Measurements from ENCODE around the gene LRRC8B. TPM values are rescaled to one million over a fixed set of nuclear protein-coding genes. Genes with fewer than 3 reads are reported as not detected.

The LRRC8B gene
- polyA plus RNA-seq, 3 donors: 4.5 to 9.1 (median 7.9) TPM

DNA sequence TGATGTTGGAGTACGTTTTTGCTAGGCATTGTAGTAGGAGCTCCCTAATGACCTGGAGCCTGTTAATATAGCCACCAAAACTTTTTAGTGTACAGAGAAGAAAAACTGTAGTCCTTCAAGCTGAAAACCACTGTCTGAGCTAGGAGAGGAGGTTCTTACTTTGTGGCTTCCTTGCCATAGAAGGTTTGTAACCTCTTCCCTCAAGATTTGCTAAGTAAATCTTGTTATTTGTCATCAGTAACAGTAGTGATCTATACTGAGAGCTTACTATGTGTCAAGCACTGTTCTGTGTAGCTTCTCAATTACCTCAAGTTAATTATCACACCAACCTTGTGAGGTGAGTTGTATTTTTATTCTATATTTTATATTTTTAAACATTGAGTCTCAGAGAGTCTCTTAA lies 87.1 kb downstream of the LRRC8B start:
- no peaks in the 10 kb centered on the region for H3K27me3 ChIP-seq (ENCODE audit: control insufficient read depth in 2 of 2, insufficient read depth in 2 of 2, low read length in 2 of 2)
- peaks cover 16 to 17% of the 10 kb centered on the region in 2 donors for H3K36me3 Mint-ChIP-seq
- H3K36me3 ChIP-seq (replicated peaks in 1 of 2; ENCODE audit: control insufficient read depth in 1 of 2, insufficient read depth in 2 of 2, low read length in 2 of 2): peaks cover 0 to 12% of the 10 kb centered on the region in 2 donors
- H3K79me2 ChIP-seq (ENCODE audit: insufficient read depth, low read length): no peaks in the 10 kb centered on the region
- no CpG with 5 or more reads among the region's 1 CpG for WGBS (ENCODE audit: insufficient coverage)
- no peak overlapping the region for H2AFZ ChIP-seq (ENCODE audit: insufficient read depth, low read depth, low read length, poor library complexity, severe bottlenecking)
- H3K9ac ChIP-seq (ENCODE audit: insufficient read depth, low read length, poor library complexity, severe bottlenecking): no peak overlapping the region
- H3K9me3 Mint-ChIP-seq: no peaks in the 10 kb centered on the region
- H3K4me3 Mint-ChIP-seq: no peak overlapping the region
- H3K27me3 Mint-ChIP-seq (ENCODE audit: low read depth in 3 of 3): peaks cover 0 to 2% (median 0%) of the 10 kb centered on the region in 3 donors
- TF ChIP-seq, protein P1, sequence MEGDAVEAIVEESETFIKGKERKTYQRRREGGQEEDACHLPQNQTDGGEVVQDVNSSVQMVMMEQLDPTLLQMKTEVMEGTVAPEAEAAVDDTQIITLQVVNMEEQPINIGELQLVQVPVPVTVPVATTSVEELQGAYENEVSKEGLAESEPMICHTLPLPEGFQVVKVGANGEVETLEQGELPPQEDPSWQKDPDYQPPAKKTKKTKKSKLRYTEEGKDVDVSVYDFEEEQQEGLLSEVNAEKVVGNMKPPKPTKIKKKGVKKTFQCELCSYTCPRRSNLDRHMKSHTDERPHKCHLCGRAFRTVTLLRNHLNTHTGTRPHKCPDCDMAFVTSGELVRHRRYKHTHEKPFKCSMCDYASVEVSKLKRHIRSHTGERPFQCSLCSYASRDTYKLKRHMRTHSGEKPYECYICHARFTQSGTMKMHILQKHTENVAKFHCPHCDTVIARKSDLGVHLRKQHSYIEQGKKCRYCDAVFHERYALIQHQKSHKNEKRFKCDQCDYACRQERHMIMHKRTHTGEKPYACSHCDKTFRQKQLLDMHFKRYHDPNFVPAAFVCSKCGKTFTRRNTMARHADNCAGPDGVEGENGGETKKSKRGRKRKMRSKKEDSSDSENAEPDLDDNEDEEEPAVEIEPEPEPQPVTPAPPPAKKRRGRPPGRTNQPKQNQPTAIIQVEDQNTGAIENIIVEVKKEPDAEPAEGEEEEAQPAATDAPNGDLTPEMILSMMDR (IDR thresholded peaks at IDR 0.05): no peak
- no peak for DNase-seq
- H3K4me2 ChIP-seq (replicated peaks; ENCODE audit: extremely low read depth, low read length, poor library complexity, severe bottlenecking): no peak overlapping the region
- H3K4me1 ChIP-seq (ENCODE audit: control insufficient read depth in 1 of 2, insufficient read depth in 2 of 2, low read length in 2 of 2): no peaks in the 10 kb centered on the region
- no peaks in the 10 kb centered on the region for H4K20me1 ChIP-seq (ENCODE audit: insufficient read depth, low read length)
- peaks cover 4% of the 10 kb centered on the region for H3K4me1 Mint-ChIP-seq
- intact Hi-C loops (cut with micrococcal nuclease): no loop called here
- no peaks in the 10 kb centered on the region for H3K9me3 ChIP-seq (replicated peaks in 1 of 2; ENCODE audit: control insufficient read depth in 1 of 2, insufficient read depth in 1 of 2, low read length in 2 of 2)
- no peak overlapping the region for H3K27ac ChIP-seq (ENCODE audit: low read depth in 1 of 2, low read length in 2 of 2)
- no peak overlapping the region for H3K27ac Mint-ChIP-seq
- no peak overlapping the region for H3K4me3 ChIP-seq (replicated peaks in 1 of 3; ENCODE audit: low read depth in 2 of 3, low read length in 3 of 3)

DNA sequence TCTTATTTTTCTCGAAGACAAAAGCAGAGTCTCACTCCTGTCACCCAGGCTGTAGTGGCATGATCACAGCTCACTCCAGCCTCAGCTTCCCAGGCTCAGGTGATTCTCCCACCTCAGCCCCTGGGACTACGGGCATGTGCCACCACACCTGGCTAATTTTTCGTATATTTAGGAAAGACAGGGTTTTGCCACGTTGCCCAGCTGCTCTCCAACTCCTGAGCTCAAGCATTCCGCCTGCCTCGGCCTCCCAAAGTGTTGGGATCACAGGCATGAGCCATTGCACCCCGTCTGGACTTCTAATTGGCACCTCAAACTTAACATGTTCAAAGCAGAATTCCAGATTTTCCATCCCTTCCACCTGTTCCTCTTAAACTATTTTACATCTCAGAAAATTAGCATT lies 89.3 kb downstream of the LRRC8B start:
- H3K27me3 ChIP-seq (ENCODE audit: control insufficient read depth in 2 of 2, insufficient read depth in 2 of 2, low read length in 2 of 2): no peaks in the 10 kb centered on the region
- no peak for DNase-seq
- no peak overlapping the region for H3K4me2 ChIP-seq (replicated peaks; ENCODE audit: extremely low read depth, low read length, poor library complexity, severe bottlenecking)
- TF ChIP-seq, protein P1 (IDR thresholded peaks at IDR 0.05): no peak
- Mint-ChIP-seq H3K36me3 (peaks cover 11 to 23% of the 10 kb centered on the region in 2 donors), H3K27ac (no peak overlapping the region), H3K4me1 (no peaks in the 10 kb centered on the region), H3K4me3 (no peak overlapping the region), H3K9me3 (peaks cover 0 to 11% (median 8%) of the 10 kb centered on the region in 7 donors), H3K27me3 (ENCODE audit: low read depth in 3 of 3) (no peaks in the 10 kb centered on the region)
- WGBS (ENCODE audit: insufficient coverage): 94% methylated on average over 7 of the region's 7 CpGs
- H3K36me3 ChIP-seq (replicated peaks in 1 of 2; ENCODE audit: control insufficient read depth in 1 of 2, insufficient read depth in 2 of 2, low read length in 2 of 2): peaks cover 0 to 19% of the 10 kb centered on the region in 2 donors
- intact Hi-C loops (cut with micrococcal nuclease): no loop called here
- H2AFZ ChIP-seq (ENCODE audit: insufficient read depth, low read depth, low read length, poor library complexity, severe bottlenecking): no peak overlapping the region
- no peak overlapping the region for H3K9ac ChIP-seq (ENCODE audit: insufficient read depth, low read length, poor library complexity, severe bottlenecking)
- H3K9me3 ChIP-seq (replicated peaks in 1 of 2; ENCODE audit: control insufficient read depth in 1 of 2, insufficient read depth in 1 of 2, low read length in 2 of 2): peaks cover 6 to 7% of the 10 kb centered on the region in 2 donors
- H3K27ac ChIP-seq (ENCODE audit: low read depth in 1 of 2, low read length in 2 of 2): no peak overlapping the region
- no peaks in the 10 kb centered on the region for H4K20me1 ChIP-seq (ENCODE audit: insufficient read depth, low read length)
- H3K79me2 ChIP-seq (ENCODE audit: insufficient read depth, low read length): no peaks in the 10 kb centered on the region
- no peaks in the 10 kb centered on the region for H3K4me1 ChIP-seq (ENCODE audit: control insufficient read depth in 1 of 2, insufficient read depth in 2 of 2, low read length in 2 of 2)
- H3K4me3 ChIP-seq (replicated peaks in 1 of 3; ENCODE audit: low read depth in 2 of 3, low read length in 3 of 3): no peak overlapping the region
